SU-DHL-6 (cell line): ENCODE measurements around the gene NFAT5.

Experiments
- H2AFZ ChIP-seq: fragments of 200-600 bp; sonication (generic); 2 replicates; pipeline ENCODE4 v1.6.1; 2014; ENCODE audit warnings: low read depth, mild to moderate bottlenecking, moderate library complexity, mixed read lengths, antibody characterized with exemption, low read length; ENCODE audit not compliant: severe bottlenecking
- H3F3A ChIP-seq: fragments of 200-600 bp; shearing (Covaris generic); 2 replicates; pipeline ENCODE4 v1.6.0; 2016; ENCODE audit warnings: antibody characterized with exemption, mild to moderate bottlenecking; ENCODE audit not compliant: insufficient read depth
- H3K27ac ChIP-seq: fragments of 200-600 bp; sonication (generic); 2 replicates; pipeline ENCODE4 v1.5.1; 2016; ENCODE audit warnings: low read depth, mild to moderate bottlenecking, low read length, moderate library complexity, mixed read lengths
- H3K27me3 ChIP-seq: fragments of 200-600 bp; sonication (generic), shearing (Covaris generic); 2 replicates; pipeline ENCODE4 v1.6.0; 2014; ENCODE audit warnings: mild to moderate bottlenecking, low read length
- H3K36me3 ChIP-seq: fragments of 200-600 bp; sonication (generic); 2 replicates; pipeline ENCODE4 v1.6.1; 2014; ENCODE audit warnings: mild to moderate bottlenecking, low read length, mixed read lengths
- H3K4me2 ChIP-seq: fragments of 300-600, 200-600 bp; shearing (Covaris generic), sonication (generic); 2 replicates; pipeline ENCODE4 v1.6.0; 2014; ENCODE audit warnings: low read length, low read depth, mild to moderate bottlenecking; ENCODE audit not compliant: poor library complexity, severe bottlenecking
- H3K4me3 ChIP-seq: fragments of 200-600 bp; sonication (generic); 2 replicates; pipeline ENCODE4 v1.5.1; 2014; ENCODE audit warnings: antibody characterized with exemption, low read length, mild to moderate bottlenecking, mixed read lengths; ENCODE audit not compliant: insufficient read depth, poor library complexity, severe bottlenecking
- H3K79me2 ChIP-seq: fragments of 200-600 bp; sonication (generic); 2 replicates; pipeline ENCODE4 v1.6.1; 2014; ENCODE audit warnings: mild to moderate bottlenecking, low read length, moderate library complexity; ENCODE audit not compliant: insufficient read depth
- H3K9ac ChIP-seq: fragments of 200-600 bp; sonication (generic); 2 replicates; pipeline ENCODE4 v1.7.0; 2014; ENCODE audit warnings: mild to moderate bottlenecking, low read length
- H3K9me2 ChIP-seq: fragments of 200-600 bp; sonication (generic); replicated peaks from 2 replicates; pipeline ENCODE4 v1.6.1; 2014; ENCODE audit warnings: low read length; ENCODE audit not compliant: insufficient read depth
- H3K9me3 ChIP-seq: fragments of 200-600 bp; sonication (generic); 2 replicates; pipeline ENCODE4 v1.6.1; 2014; ENCODE audit warnings: low read length, mixed read lengths; ENCODE audit not compliant: insufficient read depth
- H4K20me1 ChIP-seq: fragments of 200-600 bp; sonication (generic); 2 replicates; pipeline ENCODE4 v1.6.1; 2014; ENCODE audit warnings: low read depth, mild to moderate bottlenecking, antibody characterized with exemption, low read length, moderate library complexity, mixed read lengths
- EZH2phosphoT487 ChIP-seq: fragments of 200-600 bp; sonication (generic), shearing (Covaris generic); conservative IDR thresholded peaks from 2 replicates; pipeline ENCODE4 v1.6.1; 2018; ENCODE audit warnings: mild to moderate bottlenecking, antibody characterized with exemption, low read length, moderate library complexity, mixed read lengths
- TF ChIP-seq, protein P1 (sequence below): fragments of 200-600 bp; sonication (generic); IDR thresholded peaks from one replicate; pipeline ENCODE4 v1.5.1; 2017; ENCODE audit warnings: antibody characterized with exemption, mild to moderate bottlenecking, low read length, moderate library complexity; ENCODE audit not compliant: insufficient read depth, poor library complexity, severe bottlenecking

The NFAT5 gene

DNA sequence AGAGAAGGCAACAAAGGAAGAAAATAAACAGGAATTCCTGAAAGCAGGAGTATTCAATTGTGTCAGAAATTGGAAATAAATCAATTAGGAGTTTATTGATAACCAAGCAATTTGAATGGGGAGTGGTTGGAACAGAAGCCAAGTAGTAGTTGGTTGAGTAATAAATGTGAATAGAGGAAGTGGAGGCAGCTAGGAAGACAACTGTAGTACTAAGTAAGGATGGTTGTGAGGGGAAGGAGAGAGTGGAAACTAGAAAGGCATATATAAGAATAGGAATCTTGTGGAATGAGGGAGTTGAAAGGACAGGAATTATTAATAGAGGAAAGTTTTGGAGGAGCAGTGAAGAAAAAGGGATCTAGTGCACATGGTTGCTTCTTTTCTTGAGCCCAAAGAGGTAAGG, 34.4 kb downstream of the NFAT5 start:
- Histone ChIP-seq H4K20me1 (no peaks in the 10 kb centered on the region), H3K27me3 (no peaks in the 10 kb centered on the region), H3K9ac (no peak overlapping the region), H3K4me3 (no peak overlapping the region), H3K9me2 (no peaks in the 10 kb centered on the region), H3K79me2 (peaks cover 12% of the 10 kb centered on the region; the same call in 1 of the 2 replicates), H3K36me3 (no peaks in the 10 kb centered on the region), H3K9me3 (no peaks in the 10 kb centered on the region), H3F3A (no peaks in the 10 kb centered on the region), H2AFZ (no peak overlapping the region), H3K27ac (no peak overlapping the region), H3K4me2 (no peak overlapping the region)
- no peak for TF ChIP-seq EZH2phosphoT487
- TF ChIP-seq, protein P1, sequence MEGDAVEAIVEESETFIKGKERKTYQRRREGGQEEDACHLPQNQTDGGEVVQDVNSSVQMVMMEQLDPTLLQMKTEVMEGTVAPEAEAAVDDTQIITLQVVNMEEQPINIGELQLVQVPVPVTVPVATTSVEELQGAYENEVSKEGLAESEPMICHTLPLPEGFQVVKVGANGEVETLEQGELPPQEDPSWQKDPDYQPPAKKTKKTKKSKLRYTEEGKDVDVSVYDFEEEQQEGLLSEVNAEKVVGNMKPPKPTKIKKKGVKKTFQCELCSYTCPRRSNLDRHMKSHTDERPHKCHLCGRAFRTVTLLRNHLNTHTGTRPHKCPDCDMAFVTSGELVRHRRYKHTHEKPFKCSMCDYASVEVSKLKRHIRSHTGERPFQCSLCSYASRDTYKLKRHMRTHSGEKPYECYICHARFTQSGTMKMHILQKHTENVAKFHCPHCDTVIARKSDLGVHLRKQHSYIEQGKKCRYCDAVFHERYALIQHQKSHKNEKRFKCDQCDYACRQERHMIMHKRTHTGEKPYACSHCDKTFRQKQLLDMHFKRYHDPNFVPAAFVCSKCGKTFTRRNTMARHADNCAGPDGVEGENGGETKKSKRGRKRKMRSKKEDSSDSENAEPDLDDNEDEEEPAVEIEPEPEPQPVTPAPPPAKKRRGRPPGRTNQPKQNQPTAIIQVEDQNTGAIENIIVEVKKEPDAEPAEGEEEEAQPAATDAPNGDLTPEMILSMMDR, result no peak

DNA sequence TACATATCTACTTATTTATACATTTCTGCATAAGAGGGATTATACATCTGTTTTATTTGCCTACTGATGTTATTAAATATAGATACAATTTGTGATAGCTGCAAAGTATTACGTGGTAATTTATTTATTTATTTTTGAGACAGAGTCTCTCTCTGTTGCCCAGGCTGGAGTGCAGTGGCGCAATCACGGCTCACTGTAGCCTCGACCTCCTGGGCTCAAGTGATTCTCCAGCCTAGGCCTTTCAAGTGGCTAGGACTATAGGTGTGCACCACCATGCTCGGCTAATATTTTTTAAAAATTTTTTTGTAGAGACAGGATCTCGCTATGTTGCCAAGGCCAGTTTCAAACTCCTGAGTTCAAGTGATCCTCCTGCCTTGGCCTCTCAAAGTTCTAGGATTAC, 35.5 kb downstream of the NFAT5 start:
- Histone ChIP-seq H3F3A (no peaks in the 10 kb centered on the region), H3K27me3 (no peaks in the 10 kb centered on the region), H3K9me2 (no peaks in the 10 kb centered on the region), H4K20me1 (no peaks in the 10 kb centered on the region), H3K9ac (no peak overlapping the region), H3K79me2 (peaks cover 12% of the 10 kb centered on the region; the same call in 1 of the 2 replicates), H3K36me3 (no peaks in the 10 kb centered on the region), H2AFZ (no peak overlapping the region), H3K4me2 (no peak overlapping the region), H3K9me3 (no peaks in the 10 kb centered on the region), H3K27ac (no peak overlapping the region), H3K4me3 (no peak overlapping the region)
- no peak for TF ChIP-seq EZH2phosphoT487
- TF ChIP-seq, protein P1, result no peak

DNA sequence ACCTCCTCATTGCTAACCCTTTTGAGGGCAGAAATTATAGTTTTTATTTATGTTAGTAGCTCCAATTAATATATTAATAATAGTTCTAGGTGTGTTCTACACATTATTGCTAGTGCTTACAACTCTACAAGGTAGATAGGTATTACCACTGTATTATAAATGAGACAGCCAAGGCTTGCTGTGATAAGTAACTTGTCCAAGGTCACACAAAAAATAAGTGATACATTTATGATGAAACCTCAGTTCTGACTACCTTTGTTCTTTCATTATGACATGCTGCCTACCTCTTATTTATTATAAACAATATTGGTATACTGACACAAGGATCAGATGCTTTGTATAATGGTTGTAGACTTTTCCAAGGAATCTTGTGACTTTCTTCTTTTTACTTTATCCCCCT, 41.2 kb downstream of the NFAT5 start:
- no peaks in the 10 kb centered on the region for H3K36me3 ChIP-seq
- no peak overlapping the region for H3K4me2 ChIP-seq
- no peaks in the 10 kb centered on the region for H3F3A ChIP-seq
- H3K9me3 ChIP-seq, result no peaks in the 10 kb centered on the region
- no peaks in the 10 kb centered on the region for H4K20me1 ChIP-seq
- TF ChIP-seq, protein P1, result no peak
- TF ChIP-seq EZH2phosphoT487, result no peak
- H3K27me3 ChIP-seq, result no peaks in the 10 kb centered on the region
- no peak overlapping the region for H2AFZ ChIP-seq
- H3K9me2 ChIP-seq, result no peaks in the 10 kb centered on the region
- H3K79me2 ChIP-seq, result peaks cover 16% of the 10 kb centered on the region; the same call in 1 of the 2 replicates
- no peak overlapping the region for H3K27ac ChIP-seq
- no peak overlapping the region for H3K4me3 ChIP-seq
- no peak overlapping the region for H3K9ac ChIP-seq
